Neuron (in vitro differentiated cells): Measurements from ENCODE around the gene KCNN2.
A peak's percentile ranks its signal among the peaks of the same experiment; 100 is the strongest.

Experiments
- H2AFZ ChIP-seq: one replicate; pipeline ENCODE4 v1.6.1; 2013; ENCODE audit warnings: low read depth, mild to moderate bottlenecking, inconsistent platforms, low read length, moderate library complexity
- H3K27me3 ChIP-seq: one replicate; pipeline ENCODE4 v1.6.1; 2013; ENCODE audit warnings: low read length; ENCODE audit not compliant: insufficient read depth
- H3K36me3 ChIP-seq: one replicate; pipeline ENCODE4 v1.6.1; 2013; ENCODE audit warnings: low read length; ENCODE audit not compliant: insufficient read depth
- H3K4me1 ChIP-seq: one replicate; pipeline ENCODE4 v1.6.1; 2013; ENCODE audit warnings: low read length; ENCODE audit not compliant: insufficient read depth
- H3K4me3 ChIP-seq: 2 replicates; pipeline ENCODE4 v1.5.1; 2013; ENCODE audit warnings: mild to moderate bottlenecking, low read length, moderate library complexity
- H3K9me3 ChIP-seq: one replicate; pipeline ENCODE4 v1.6.1; 2013; ENCODE audit warnings: low read length

The KCNN2 gene

GRCh38 chr5:114335391-114335790 lies 26.5 kb upstream of the KCNN2 start:
- H2AFZ ChIP-seq = no peak overlapping the region
- no peaks in the 10 kb centered on the region for H3K4me1 ChIP-seq
- no peaks in the 10 kb centered on the region for H3K36me3 ChIP-seq
- H3K9me3 ChIP-seq = no peaks in the 10 kb centered on the region
- H3K4me3 ChIP-seq = no peak overlapping the region
- H3K27me3 ChIP-seq = no peaks in the 10 kb centered on the region

DNA sequence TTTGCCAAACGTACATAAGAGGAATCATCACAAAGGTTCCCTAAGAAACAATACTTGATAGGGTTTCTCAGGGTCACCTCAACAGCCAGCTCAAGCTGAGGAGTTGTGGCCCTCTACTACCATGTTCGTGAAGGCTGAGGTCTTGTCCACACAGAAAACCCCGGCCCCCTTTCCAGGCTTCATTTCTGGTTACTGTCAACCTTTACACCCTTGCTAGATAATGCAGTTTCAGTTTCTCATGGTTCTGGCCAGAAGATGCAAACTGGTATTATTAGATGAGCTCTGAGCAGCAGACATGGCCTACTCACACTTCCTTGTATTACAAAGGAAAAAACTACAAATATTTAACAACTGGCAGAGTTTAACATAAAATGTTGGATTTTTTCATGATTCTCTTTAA lies 22.8 kb upstream of the KCNN2 start:
- no peak overlapping the region for H2AFZ ChIP-seq
- H3K4me3 ChIP-seq = no peak overlapping the region
- no peaks in the 10 kb centered on the region for H3K4me1 ChIP-seq
- no peaks in the 10 kb centered on the region for H3K36me3 ChIP-seq
- H3K9me3 ChIP-seq = no peaks in the 10 kb centered on the region
- no peaks in the 10 kb centered on the region for H3K27me3 ChIP-seq

- no peaks in the 10 kb centered on the region for H3K27me3 ChIP-seq
- no peaks in the 10 kb centered on the region for H3K36me3 ChIP-seq
- no peak overlapping the region for H3K4me3 ChIP-seq
- H3K4me1 ChIP-seq = no peaks in the 10 kb centered on the region
- no peaks in the 10 kb centered on the region for H3K9me3 ChIP-seq
- no peak overlapping the region for H2AFZ ChIP-seq
These were observed 15.7 kb upstream of the KCNN2 start for GRCh38 chr5:114346181-114346580.

GRCh38 chr5:114355086-114355830 lies 6.6 kb upstream of the KCNN2 start:
- peaks cover 2% of the 10 kb centered on the region for H3K4me1 ChIP-seq
- no peak overlapping the region for H3K4me3 ChIP-seq
- no peaks in the 10 kb centered on the region for H3K9me3 ChIP-seq
- H3K36me3 ChIP-seq = no peaks in the 10 kb centered on the region
- no peak overlapping the region for H2AFZ ChIP-seq
- peaks cover 11% of the 10 kb centered on the region for H3K27me3 ChIP-seq

DNA sequence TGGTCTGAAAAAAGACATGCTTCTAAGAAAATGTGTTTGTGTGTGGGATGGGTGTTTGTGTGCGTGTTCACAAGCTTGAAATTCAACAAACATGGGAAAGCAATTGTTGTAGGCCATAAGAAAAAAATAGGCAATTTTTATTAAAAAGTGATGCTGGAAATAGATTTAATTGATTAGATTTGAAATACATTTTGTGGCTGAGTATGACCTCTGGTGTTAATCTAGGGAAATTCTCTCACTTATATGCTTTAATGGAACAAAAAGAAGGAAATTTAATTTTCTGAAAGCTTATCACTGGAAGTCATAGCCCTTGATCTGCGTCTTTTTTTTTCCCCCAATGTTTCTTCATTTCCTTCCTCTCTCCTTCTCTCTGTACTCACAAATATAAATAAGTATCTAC lies 3.5 kb upstream of the KCNN2 start:
- peaks cover 18% of the 10 kb centered on the region for H3K4me1 ChIP-seq
- no peak overlapping the region for H2AFZ ChIP-seq
- H3K36me3 ChIP-seq = no peaks in the 10 kb centered on the region
- peaks cover 30% of the 10 kb centered on the region for H3K27me3 ChIP-seq
- H3K4me3 ChIP-seq = no peak overlapping the region
- no peaks in the 10 kb centered on the region for H3K9me3 ChIP-seq

DNA sequence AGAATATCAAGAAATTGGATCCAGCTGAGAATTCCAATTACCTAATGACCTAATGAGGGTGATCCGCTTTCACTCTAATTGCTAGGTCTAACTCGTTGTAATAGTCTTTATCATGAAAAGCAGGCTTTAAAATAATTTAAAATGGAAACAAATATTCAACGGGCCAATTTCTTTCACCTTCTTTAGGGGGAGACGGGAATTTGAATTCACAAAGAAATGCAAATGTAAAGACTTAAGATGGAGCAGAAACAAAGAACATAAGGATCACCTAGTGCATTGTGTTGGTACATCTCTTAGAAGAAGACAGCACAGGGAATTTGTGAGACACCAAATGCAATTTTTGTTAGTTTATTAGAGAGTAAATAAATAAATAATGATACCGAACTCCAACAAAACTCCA lies 1.5 kb upstream of the KCNN2 start:
- Histone ChIP-seq H3K4me1 (peaks cover 18% of the 10 kb centered on the region), H3K27me3 (peaks cover 40% of the 10 kb centered on the region), H2AFZ (peak overlapping the region; percentile 63), H3K9me3 (no peaks in the 10 kb centered on the region), H3K36me3 (no peaks in the 10 kb centered on the region), H3K4me3 (peak overlapping the region; percentile 73)

GRCh38 chr5:114360816-114361723 lies 800 bp upstream of the KCNN2 start:
- no peaks in the 10 kb centered on the region for H3K36me3 ChIP-seq
- no peaks in the 10 kb centered on the region for H3K9me3 ChIP-seq
- H3K4me1 ChIP-seq = peaks cover 18% of the 10 kb centered on the region
- H2AFZ ChIP-seq = peak overlapping the region; percentile 100
- H3K4me3 ChIP-seq = peak overlapping the region; percentile 73
- peaks cover 40% of the 10 kb centered on the region for H3K27me3 ChIP-seq

DNA sequence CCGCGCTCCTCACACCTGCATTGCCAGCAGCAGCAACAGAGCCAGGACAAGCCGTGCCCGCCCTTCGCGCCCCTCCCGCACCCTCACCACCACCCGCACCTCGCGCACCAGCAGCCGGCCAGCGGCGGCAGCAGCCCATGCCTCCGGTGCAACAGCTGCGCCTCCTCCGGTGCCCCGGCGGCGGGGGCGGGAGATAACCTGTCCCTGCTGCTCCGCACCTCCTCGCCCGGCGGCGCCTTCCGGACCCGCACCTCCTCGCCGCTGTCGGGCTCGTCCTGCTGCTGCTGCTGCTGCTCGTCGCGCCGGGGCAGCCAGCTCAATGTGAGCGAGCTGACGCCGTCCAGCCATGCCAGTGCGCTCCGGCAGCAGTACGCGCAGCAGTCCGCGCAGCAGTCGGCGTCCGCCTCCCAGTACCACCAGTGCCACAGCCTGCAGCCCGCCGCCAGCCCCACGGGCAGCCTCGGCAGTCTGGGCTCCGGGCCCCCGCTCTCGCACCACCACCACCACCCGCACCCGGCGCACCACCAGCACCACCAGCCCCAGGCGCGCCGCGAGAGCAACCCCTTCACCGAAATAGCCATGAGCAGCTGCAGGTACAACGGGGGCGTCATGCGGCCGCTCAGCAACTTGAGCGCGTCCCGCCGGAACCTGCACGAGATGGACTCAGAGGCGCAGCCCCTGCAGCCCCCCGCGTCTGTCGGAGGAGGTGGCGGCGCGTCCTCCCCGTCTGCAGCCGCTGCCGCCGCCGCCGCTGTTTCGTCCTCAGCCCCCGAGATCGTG lies 517 bp downstream of the KCNN2 start:
- H3K9me3 ChIP-seq = no peaks in the 10 kb centered on the region
- no peaks in the 10 kb centered on the region for H3K36me3 ChIP-seq
- peaks cover 18% of the 10 kb centered on the region for H3K4me1 ChIP-seq
- peaks cover 40% of the 10 kb centered on the region for H3K27me3 ChIP-seq
- H2AFZ ChIP-seq = peak overlapping the region; percentile 100
- H3K4me3 ChIP-seq = peak overlapping the region; percentile 73

DNA sequence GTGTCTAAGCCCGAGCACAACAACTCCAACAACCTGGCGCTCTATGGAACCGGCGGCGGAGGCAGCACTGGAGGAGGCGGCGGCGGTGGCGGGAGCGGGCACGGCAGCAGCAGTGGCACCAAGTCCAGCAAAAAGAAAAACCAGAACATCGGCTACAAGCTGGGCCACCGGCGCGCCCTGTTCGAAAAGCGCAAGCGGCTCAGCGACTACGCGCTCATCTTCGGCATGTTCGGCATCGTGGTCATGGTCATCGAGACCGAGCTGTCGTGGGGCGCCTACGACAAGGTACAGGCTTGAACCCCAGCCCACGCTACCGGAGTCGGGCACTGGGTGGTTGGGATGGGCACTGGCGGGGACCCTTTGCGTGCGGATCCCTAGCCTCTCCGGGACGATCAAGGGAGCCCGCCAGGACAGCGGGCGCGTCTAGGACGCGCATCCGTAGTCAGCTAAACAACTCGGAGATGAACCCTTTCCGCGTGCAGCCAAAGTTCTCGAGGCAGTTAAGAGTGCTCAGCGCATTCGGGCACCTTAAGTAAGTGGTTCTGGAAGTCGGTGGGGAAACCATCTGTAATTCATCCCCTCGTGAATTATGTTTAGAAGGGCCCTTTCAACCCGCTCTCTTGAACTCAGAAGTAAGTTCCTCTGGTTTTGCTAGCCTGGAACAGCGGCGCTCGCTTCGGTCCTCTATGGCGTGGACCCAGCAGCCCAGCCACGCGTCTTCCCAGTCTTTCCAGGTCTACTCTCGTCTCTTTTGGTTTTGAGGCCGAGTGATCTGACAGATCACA lies 1.3 kb downstream of the KCNN2 start:
- peaks cover 40% of the 10 kb centered on the region for H3K27me3 ChIP-seq
- H3K4me3 ChIP-seq = peak overlapping the region; percentile 73
- H3K9me3 ChIP-seq = no peaks in the 10 kb centered on the region
- H3K4me1 ChIP-seq = peaks cover 18% of the 10 kb centered on the region
- H3K36me3 ChIP-seq = no peaks in the 10 kb centered on the region
- peak overlapping the region; percentile 100 for H2AFZ ChIP-seq

- Histone ChIP-seq H3K9me3 (no peaks in the 10 kb centered on the region), H3K36me3 (no peaks in the 10 kb centered on the region), H3K27me3 (peaks cover 40% of the 10 kb centered on the region), H3K4me3 (no peak overlapping the region), H3K4me1 (peaks cover 18% of the 10 kb centered on the region), H2AFZ (no peak overlapping the region)
These were observed 2.0 kb downstream of the KCNN2 start for GRCh38 chr5:114363837-114364236.

DNA sequence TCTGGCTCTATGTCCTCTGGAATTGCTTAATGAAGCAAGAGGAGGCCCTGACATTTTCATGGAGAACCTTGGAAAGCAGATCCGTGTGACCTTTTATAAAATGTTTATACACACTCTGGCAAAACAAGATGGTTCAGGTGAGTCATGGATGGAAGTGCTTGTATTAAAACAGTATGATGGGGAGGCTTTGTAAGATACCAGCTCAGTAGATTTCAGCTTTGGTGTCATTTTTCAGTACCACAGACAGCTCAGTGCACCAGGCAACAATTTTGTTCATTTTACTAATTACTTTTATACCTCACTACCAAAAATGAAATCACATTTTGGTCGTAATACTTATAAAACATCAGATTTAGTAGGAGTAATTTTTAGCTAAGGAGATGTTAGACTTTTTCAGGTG lies 5.2 kb downstream of the KCNN2 start:
- H3K9me3 ChIP-seq = no peaks in the 10 kb centered on the region
- H3K4me3 ChIP-seq = no peak overlapping the region
- H3K27me3 ChIP-seq = peaks cover 27% of the 10 kb centered on the region
- H2AFZ ChIP-seq = no peak overlapping the region
- no peaks in the 10 kb centered on the region for H3K36me3 ChIP-seq
- peaks cover 4% of the 10 kb centered on the region for H3K4me1 ChIP-seq

DNA sequence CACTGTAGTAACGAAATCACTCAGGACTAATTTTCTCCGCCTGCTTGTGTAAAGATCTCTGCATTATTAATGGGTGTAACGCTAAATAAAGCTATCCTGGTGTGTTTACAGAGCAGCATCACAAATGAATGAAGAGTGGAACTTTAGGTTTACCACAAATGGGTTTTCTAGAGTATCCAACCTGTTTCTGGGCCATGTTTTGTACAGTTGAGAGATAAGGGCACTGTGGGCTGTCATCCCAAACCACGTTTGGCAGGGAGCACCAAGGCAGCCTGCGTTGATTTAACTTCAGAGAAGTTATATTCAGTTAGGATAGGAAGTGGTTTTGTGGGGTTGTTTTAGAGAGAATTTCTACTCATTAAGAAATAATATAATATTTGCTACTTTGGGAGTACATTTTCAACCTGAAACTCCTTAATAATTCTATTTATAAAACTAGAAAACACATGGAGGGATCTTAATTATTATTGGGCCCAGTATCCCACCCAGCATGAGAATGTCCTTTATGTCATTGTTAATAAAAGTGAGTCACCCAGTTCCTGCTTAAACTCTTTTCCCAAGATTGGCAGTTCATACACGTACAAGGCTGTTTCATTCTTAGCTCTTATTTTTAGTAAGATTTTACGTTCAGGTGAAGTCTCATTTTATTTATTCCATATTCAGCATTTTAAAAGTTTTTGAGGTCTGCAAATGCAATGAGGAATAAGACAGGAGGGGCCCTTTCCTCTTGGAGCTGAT lies 8.0 kb downstream of the KCNN2 start:
- Histone ChIP-seq H3K4me1 (no peaks in the 10 kb centered on the region), H3K36me3 (no peaks in the 10 kb centered on the region), H3K27me3 (peaks cover 5% of the 10 kb centered on the region), H3K9me3 (no peaks in the 10 kb centered on the region), H2AFZ (no peak overlapping the region), H3K4me3 (no peak overlapping the region)
